ENCODE results near the gene COA1. TPM values are rescaled to one million over a fixed set of nuclear protein-coding genes. Genes with fewer than 3 reads are reported as not detected.

COA1 gene
- polyA plus RNA-seq, 3 donors: 25.6 to 57.8 (median 56.2) TPM

- peaks cover 26% of the 10 kb centered on the region for H3K4me1 Mint-ChIP-seq
- Histone ChIP-seq H2AFZ (ENCODE audit: insufficient read depth, low read depth, low read length, poor library complexity, severe bottlenecking) (no peak overlapping the region), H3K79me2 (ENCODE audit: insufficient read depth, low read length) (no peaks in the 10 kb centered on the region), H3K36me3 (replicated peaks in 1 of 2; ENCODE audit: control insufficient read depth in 1 of 2, insufficient read depth in 2 of 2, low read length in 2 of 2) (no peaks in the 10 kb centered on the region), H3K27ac (ENCODE audit: low read depth in 1 of 2, low read length in 2 of 2) (no peak overlapping the region), H3K9ac (ENCODE audit: insufficient read depth, low read length, poor library complexity, severe bottlenecking) (no peak overlapping the region), H3K4me3 (replicated peaks in 1 of 3; ENCODE audit: low read depth in 2 of 3, low read length in 3 of 3) (no peak overlapping the region), H3K4me2 (replicated peaks; ENCODE audit: extremely low read depth, low read length, poor library complexity, severe bottlenecking) (no peak overlapping the region), H3K4me1 (ENCODE audit: control insufficient read depth in 1 of 2, insufficient read depth in 2 of 2, low read length in 2 of 2) (peaks cover 13 to 14% of the 10 kb centered on the region in 2 donors), H3K27me3 (ENCODE audit: control insufficient read depth in 2 of 2, insufficient read depth in 2 of 2, low read length in 2 of 2) (no peaks in the 10 kb centered on the region), H4K20me1 (ENCODE audit: insufficient read depth, low read length) (no peaks in the 10 kb centered on the region), H3K9me3 (replicated peaks in 1 of 2; ENCODE audit: control insufficient read depth in 1 of 2, insufficient read depth in 1 of 2, low read length in 2 of 2) (no peaks in the 10 kb centered on the region)
- H3K27ac Mint-ChIP-seq: no peak overlapping the region
- no peak overlapping the region for H3K4me3 Mint-ChIP-seq
- no peaks in the 10 kb centered on the region for H3K27me3 Mint-ChIP-seq (ENCODE audit: low read depth in 3 of 3)
- TF ChIP-seq, protein P1, sequence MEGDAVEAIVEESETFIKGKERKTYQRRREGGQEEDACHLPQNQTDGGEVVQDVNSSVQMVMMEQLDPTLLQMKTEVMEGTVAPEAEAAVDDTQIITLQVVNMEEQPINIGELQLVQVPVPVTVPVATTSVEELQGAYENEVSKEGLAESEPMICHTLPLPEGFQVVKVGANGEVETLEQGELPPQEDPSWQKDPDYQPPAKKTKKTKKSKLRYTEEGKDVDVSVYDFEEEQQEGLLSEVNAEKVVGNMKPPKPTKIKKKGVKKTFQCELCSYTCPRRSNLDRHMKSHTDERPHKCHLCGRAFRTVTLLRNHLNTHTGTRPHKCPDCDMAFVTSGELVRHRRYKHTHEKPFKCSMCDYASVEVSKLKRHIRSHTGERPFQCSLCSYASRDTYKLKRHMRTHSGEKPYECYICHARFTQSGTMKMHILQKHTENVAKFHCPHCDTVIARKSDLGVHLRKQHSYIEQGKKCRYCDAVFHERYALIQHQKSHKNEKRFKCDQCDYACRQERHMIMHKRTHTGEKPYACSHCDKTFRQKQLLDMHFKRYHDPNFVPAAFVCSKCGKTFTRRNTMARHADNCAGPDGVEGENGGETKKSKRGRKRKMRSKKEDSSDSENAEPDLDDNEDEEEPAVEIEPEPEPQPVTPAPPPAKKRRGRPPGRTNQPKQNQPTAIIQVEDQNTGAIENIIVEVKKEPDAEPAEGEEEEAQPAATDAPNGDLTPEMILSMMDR (IDR thresholded peaks at IDR 0.05): no peak
- peaks cover 0 to under 1% (median 0%) of the 10 kb centered on the region in 7 donors for H3K9me3 Mint-ChIP-seq
- intact Hi-C loops (cut with micrococcal nuclease): loop anchor here in 1 of 2 donors (10.0 kb wide), 1 partner anchor 52 kb away; no protein-coding TSS in a partner anchor
- peak in 1 of 3 donors; percentile 37 for DNase-seq
- no peaks in the 10 kb centered on the region for H3K36me3 Mint-ChIP-seq
These were observed 13.4 kb upstream of the COA1 start for GRCh38 chr7:43742692-43743091.

GRCh38 chr7:43737467-43738127 lies 8.3 kb upstream of the COA1 start:
- no peak overlapping the region for H3K27ac Mint-ChIP-seq
- peaks cover 8 to 16% of the 10 kb centered on the region in 2 donors for H3K4me1 ChIP-seq (ENCODE audit: control insufficient read depth in 1 of 2, insufficient read depth in 2 of 2, low read length in 2 of 2)
- H4K20me1 ChIP-seq (ENCODE audit: insufficient read depth, low read length): no peaks in the 10 kb centered on the region
- DNase-seq: no peak
- H3K36me3 ChIP-seq (replicated peaks in 1 of 2; ENCODE audit: control insufficient read depth in 1 of 2, insufficient read depth in 2 of 2, low read length in 2 of 2): no peaks in the 10 kb centered on the region
- H3K9me3 Mint-ChIP-seq: peaks cover 0 to 2% (median 0%) of the 10 kb centered on the region in 7 donors
- H3K79me2 ChIP-seq (ENCODE audit: insufficient read depth, low read length): no peaks in the 10 kb centered on the region
- H3K4me2 ChIP-seq (replicated peaks; ENCODE audit: extremely low read depth, low read length, poor library complexity, severe bottlenecking): no peak overlapping the region
- peaks cover 0 to 1% (median 0%) of the 10 kb centered on the region in 3 donors for H3K27me3 Mint-ChIP-seq (ENCODE audit: low read depth in 3 of 3)
- intact Hi-C loops (cut with micrococcal nuclease): no loop called here
- no peaks in the 10 kb centered on the region for H3K27me3 ChIP-seq (ENCODE audit: control insufficient read depth in 2 of 2, insufficient read depth in 2 of 2, low read length in 2 of 2)
- peak overlapping the region; percentile 30 for H2AFZ ChIP-seq (ENCODE audit: insufficient read depth, low read depth, low read length, poor library complexity, severe bottlenecking)
- 94% methylated on average over 4 of the region's 6 CpGs for WGBS (ENCODE audit: insufficient coverage)
- peaks cover 26% of the 10 kb centered on the region for H3K4me1 Mint-ChIP-seq
- no peak overlapping the region for H3K4me3 ChIP-seq (replicated peaks in 1 of 3; ENCODE audit: low read depth in 2 of 3, low read length in 3 of 3)
- H3K9me3 ChIP-seq (replicated peaks in 1 of 2; ENCODE audit: control insufficient read depth in 1 of 2, insufficient read depth in 1 of 2, low read length in 2 of 2): no peaks in the 10 kb centered on the region
- TF ChIP-seq, protein P1 (IDR thresholded peaks at IDR 0.05): no peak
- no peaks in the 10 kb centered on the region for H3K36me3 Mint-ChIP-seq
- no peak overlapping the region for H3K27ac ChIP-seq (ENCODE audit: low read depth in 1 of 2, low read length in 2 of 2)
- no peak overlapping the region for H3K4me3 Mint-ChIP-seq
- no peak overlapping the region for H3K9ac ChIP-seq (ENCODE audit: insufficient read depth, low read length, poor library complexity, severe bottlenecking)
